Caco-2 (cell line): ENCODE results near the gene LSP1. TPM values are rescaled to one million over a fixed set of nuclear protein-coding genes. Genes with fewer than 3 reads are reported as not detected.

Experiments
- BruUV-seq: library from RNA; stranded (reverse); fragments of 400-500 nt; replicated peaks from 2 replicates; lab custom pipeline; 2021; lab: Mats Ljungman, UMichigan
- CTCF ChIA-PET: fragments of 300-600 bp; sonication (Branson Sonifier 250); formaldehyde crosslinking; loops from one replicate; lab custom pipeline; 2022; ENCODE audit warnings: antibody characterized with exemption; lab: Charles Lee
- POLR2A ChIA-PET: fragments of 300-600 bp; sonication (Branson Sonifier 250); formaldehyde crosslinking; loops from one replicate; lab custom pipeline; 2022; ENCODE audit warnings: antibody characterized with exemption; lab: Charles Lee
- DNase-seq, 2 experiments: peaks; one replicate each; pipeline versions ENCODE4 v3.0.0 to v3.0.0-alpha.2; 2020 to 2022
- H3K27me3 ChIP-seq: replicated peaks from 2 replicates; pipeline ENCODE4 v1.6.0; 2011; ENCODE audit warnings: low read length; ENCODE audit not compliant: control insufficient read depth, insufficient read depth
- H3K36me3 ChIP-seq: 2 replicates; pipeline ENCODE4 v1.5.1; 2011; ENCODE audit warnings: low read length; ENCODE audit not compliant: control insufficient read depth, insufficient read depth
- H3K4me1 ChIP-seq: fragments of 250-450 bp; sonication (Bioruptor Pico); 2 replicates; pipeline ENCODE4 v1.5.1; 2020; ENCODE audit warnings: mild to moderate bottlenecking
- H3K4me3 ChIP-seq: 2 replicates; pipeline ENCODE4 v1.5.1; 2011; ENCODE audit warnings: low read depth, mild to moderate bottlenecking, control low read depth, low read length
- H3K9me3 ChIP-seq: fragments of 250-450 bp; sonication (Bioruptor Pico); 2 replicates; pipeline ENCODE4 v1.5.1; 2020; ENCODE audit warnings: mild to moderate bottlenecking, moderate library complexity
- H3K27ac Mint-ChIP-seq: one replicate; pipeline ENCODE4 v1.8.0; 2022; ENCODE audit warnings: mixed read lengths; ENCODE audit not compliant: unreplicated experiment
- H3K27me3 Mint-ChIP-seq: one replicate; pipeline ENCODE4 v1.8.0; 2022; ENCODE audit warnings: mixed read lengths; ENCODE audit not compliant: insufficient read depth, unreplicated experiment
- H3K36me3 Mint-ChIP-seq: one replicate; pipeline ENCODE4 v1.8.0; 2022; ENCODE audit warnings: mild to moderate bottlenecking, mixed read lengths; ENCODE audit not compliant: insufficient read depth, unreplicated experiment
- H3K4me1 Mint-ChIP-seq: one replicate; pipeline ENCODE4 v1.8.0; 2022; ENCODE audit warnings: low read depth, mixed read lengths; ENCODE audit not compliant: unreplicated experiment
- H3K4me3 Mint-ChIP-seq: one replicate; pipeline ENCODE4 v1.8.0; 2022; ENCODE audit warnings: mild to moderate bottlenecking, moderate library complexity, mixed read lengths; ENCODE audit not compliant: unreplicated experiment
- H3K9me3 Mint-ChIP-seq: one replicate; pipeline ENCODE4 v1.8.0; 2022; ENCODE audit warnings: mixed read lengths; ENCODE audit not compliant: unreplicated experiment
- intact Hi-C: fragments of 100-400 bp; cut with micrococcal nuclease; formaldehyde crosslinking; loops from one replicate; pipeline ENCODE4 v1.10.0; 2022; ENCODE audit not compliant: unreplicated experiment
- total RNA-seq: library from RNA; stranded (reverse); gene quantifications from 2 replicates; pipeline ENCODE4 v1.2.3, GENCODE V29; 2022
- TF ChIP-seq, protein P1 (sequence below), 2 experiments: fragments of 200-600 bp in 1 of 2; IDR thresholded peaks; 1 replicate in 1 of 2; 2 replicates in 1 of 2; pipeline versions ENCODE4 v1.5.1 to v1.8.0; 2011 to 2022; ENCODE audit warnings: antibody characterized with exemption in 1 of 2, control low read depth in 1 of 2, inconsistent platforms in 1 of 2, low read depth in 1 of 2, low read length in 1 of 2, mild to moderate bottlenecking in 1 of 2, moderate library complexity in 1 of 2; ENCODE audit not compliant: insufficient read depth in 1 of 2, severe bottlenecking in 1 of 2, unreplicated experiment in 1 of 2

Gene LSP1
- total RNA-seq, 1 experiment from 2014 or later, result not detected

DNA sequence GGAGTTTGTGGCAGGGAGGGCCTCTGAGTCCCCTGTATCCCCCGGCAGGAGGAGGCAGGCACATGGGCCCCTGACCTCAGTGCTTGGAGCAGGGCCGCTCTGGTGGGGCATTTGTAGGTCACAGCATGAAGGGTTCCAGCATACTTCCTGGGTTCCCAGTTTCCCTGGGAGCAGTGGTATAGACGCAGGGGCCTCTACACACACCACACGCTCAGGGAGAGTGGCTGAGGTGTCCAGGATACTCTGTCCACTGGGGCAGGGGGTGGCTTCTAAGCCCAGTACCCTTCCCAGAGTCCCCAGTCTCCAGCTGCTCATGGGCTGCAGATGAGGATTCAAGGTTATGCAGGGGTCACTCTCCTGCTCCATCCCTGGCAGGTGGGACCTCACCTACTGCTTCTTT lies 6.1 kb downstream of the LSP1 start:
- Mint-ChIP-seq H3K27me3 (no peaks in the 10 kb centered on the region), H3K9me3 (no peaks in the 10 kb centered on the region), H3K27ac (no peak overlapping the region), H3K4me1 (no peaks in the 10 kb centered on the region), H3K36me3 (no peaks in the 10 kb centered on the region), H3K4me3 (no peak overlapping the region)
- no peaks in the 10 kb centered on the region for H3K27me3 ChIP-seq
- no peaks in the 10 kb centered on the region for H3K9me3 ChIP-seq
- no peak overlapping the region for H3K4me3 ChIP-seq
- ChIA-PET POLR2A (no interaction called here), CTCF (no interaction called here)
- TF ChIP-seq, protein P1, sequence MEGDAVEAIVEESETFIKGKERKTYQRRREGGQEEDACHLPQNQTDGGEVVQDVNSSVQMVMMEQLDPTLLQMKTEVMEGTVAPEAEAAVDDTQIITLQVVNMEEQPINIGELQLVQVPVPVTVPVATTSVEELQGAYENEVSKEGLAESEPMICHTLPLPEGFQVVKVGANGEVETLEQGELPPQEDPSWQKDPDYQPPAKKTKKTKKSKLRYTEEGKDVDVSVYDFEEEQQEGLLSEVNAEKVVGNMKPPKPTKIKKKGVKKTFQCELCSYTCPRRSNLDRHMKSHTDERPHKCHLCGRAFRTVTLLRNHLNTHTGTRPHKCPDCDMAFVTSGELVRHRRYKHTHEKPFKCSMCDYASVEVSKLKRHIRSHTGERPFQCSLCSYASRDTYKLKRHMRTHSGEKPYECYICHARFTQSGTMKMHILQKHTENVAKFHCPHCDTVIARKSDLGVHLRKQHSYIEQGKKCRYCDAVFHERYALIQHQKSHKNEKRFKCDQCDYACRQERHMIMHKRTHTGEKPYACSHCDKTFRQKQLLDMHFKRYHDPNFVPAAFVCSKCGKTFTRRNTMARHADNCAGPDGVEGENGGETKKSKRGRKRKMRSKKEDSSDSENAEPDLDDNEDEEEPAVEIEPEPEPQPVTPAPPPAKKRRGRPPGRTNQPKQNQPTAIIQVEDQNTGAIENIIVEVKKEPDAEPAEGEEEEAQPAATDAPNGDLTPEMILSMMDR (IDR thresholded peaks at IDR 0.05; ENCODE audit: insufficient read depth in 1 of 2, low read depth in 1 of 2, low read length in 1 of 2, severe bottlenecking in 1 of 2, unreplicated experiment in 1 of 2), result no peak
- no TSS peak for BruUV-seq
- peaks cover 7% of the 10 kb centered on the region for H3K4me1 ChIP-seq
- H3K36me3 ChIP-seq, result no peaks in the 10 kb centered on the region
- intact Hi-C loops, result no loop called here
- DNase-seq, result no peak

DNA sequence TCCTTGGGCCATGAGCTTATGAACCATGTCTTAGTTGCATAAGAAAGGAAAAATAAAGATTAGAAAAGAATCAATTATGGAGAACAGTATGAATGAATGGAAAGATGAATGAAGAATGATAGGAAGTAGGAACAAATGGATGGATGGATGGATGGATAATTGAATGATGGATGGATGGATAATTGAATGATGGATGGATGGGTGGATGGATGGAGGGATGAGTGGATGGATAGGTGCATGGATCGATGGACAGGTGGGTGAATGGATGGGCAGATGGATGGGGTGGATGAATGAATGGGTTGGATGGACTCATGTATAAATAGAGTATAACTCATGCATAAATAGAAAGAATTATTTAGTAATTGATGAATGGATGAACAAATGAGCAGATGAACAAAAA lies 7.2 kb downstream of the LSP1 start:
- H3K4me1 Mint-ChIP-seq, result no peaks in the 10 kb centered on the region
- no TSS peak for BruUV-seq
- H3K9me3 Mint-ChIP-seq, result no peaks in the 10 kb centered on the region
- no peaks in the 10 kb centered on the region for H3K36me3 ChIP-seq
- no peaks in the 10 kb centered on the region for H3K27me3 Mint-ChIP-seq
- no peak overlapping the region for H3K4me3 ChIP-seq
- TF ChIP-seq, protein P1 (IDR thresholded peaks at IDR 0.05; ENCODE audit: insufficient read depth in 1 of 2, low read depth in 1 of 2, low read length in 1 of 2, severe bottlenecking in 1 of 2, unreplicated experiment in 1 of 2), result no peak
- peaks cover 7% of the 10 kb centered on the region for H3K4me1 ChIP-seq
- no peak overlapping the region for H3K4me3 Mint-ChIP-seq
- intact Hi-C loops, result no loop called here
- no peaks in the 10 kb centered on the region for H3K27me3 ChIP-seq
- DNase-seq, result no peak
- no peaks in the 10 kb centered on the region for H3K36me3 Mint-ChIP-seq
- CTCF ChIA-PET, result no interaction called here
- POLR2A ChIA-PET, result no interaction called here
- H3K9me3 ChIP-seq, result no peaks in the 10 kb centered on the region
- no peak overlapping the region for H3K27ac Mint-ChIP-seq

DNA sequence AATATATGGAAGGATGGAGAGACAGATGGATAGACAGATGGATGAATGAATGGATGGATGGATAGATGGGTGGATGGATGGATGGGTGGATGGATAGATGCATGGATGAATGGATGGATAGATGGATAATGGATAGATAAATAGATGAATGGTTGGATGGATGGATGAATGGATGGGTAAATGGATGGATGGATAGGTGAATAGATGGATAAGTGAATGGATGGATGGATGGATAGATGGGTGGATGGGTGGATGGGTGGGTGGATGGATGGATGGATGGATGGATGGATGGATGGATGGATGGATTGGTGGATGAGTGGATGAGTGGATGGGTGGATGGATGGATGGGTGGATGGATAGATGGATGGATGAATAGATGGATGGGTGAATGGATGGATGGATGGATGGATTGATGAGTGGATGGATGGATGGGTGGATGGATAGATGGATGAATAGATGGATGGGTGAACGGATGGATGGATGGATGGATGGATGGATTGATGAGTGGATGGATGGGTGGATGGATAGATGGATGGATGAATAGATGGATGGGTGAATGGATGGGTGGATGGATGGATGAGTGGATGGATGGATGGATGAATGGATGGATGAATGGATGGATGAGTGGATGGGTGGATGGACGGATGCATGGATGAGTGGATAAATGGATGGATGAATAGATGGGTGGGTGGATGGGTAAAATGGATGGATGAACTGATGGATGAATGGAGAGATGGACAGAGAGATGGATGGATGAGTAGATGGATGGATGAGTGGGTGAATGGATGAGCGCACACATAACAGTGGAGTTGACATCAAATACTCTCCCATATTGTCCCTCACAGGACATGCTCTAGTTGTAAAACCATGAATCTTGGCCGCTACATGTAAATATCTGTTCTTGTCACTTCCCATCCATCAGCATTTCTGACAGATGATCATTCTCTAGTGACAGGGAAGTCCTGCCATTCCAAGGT lies 8.8 kb downstream of the LSP1 start:
- Histone ChIP-seq H3K27me3 (no peaks in the 10 kb centered on the region), H3K9me3 (no peaks in the 10 kb centered on the region), H3K4me1 (peaks cover 7% of the 10 kb centered on the region), H3K36me3 (no peaks in the 10 kb centered on the region), H3K4me3 (no peak overlapping the region)
- BruUV-seq, result no TSS peak
- no peaks in the 10 kb centered on the region for H3K4me1 Mint-ChIP-seq
- H3K27ac Mint-ChIP-seq, result no peak overlapping the region
- H3K36me3 Mint-ChIP-seq, result no peaks in the 10 kb centered on the region
- CTCF ChIA-PET, result interaction anchor here (1.4 kb wide), 1 partner anchor 21 kb away, joined by 3 read pairs; no protein-coding TSS in a partner anchor
- TF ChIP-seq, protein P1 (IDR thresholded peaks at IDR 0.05; ENCODE audit: insufficient read depth in 1 of 2, low read depth in 1 of 2, low read length in 1 of 2, severe bottlenecking in 1 of 2, unreplicated experiment in 1 of 2), result no peak
- no peak for DNase-seq
- H3K4me3 Mint-ChIP-seq, result no peak overlapping the region
- intact Hi-C loops, result no loop called here
- POLR2A ChIA-PET, result no interaction called here
- no peaks in the 10 kb centered on the region for H3K27me3 Mint-ChIP-seq
- no peaks in the 10 kb centered on the region for H3K9me3 Mint-ChIP-seq
